Measurements from ENCODE around the gene INSYN1. TPM values are rescaled to one million over a fixed set of nuclear protein-coding genes. Genes with fewer than 3 reads are reported as not detected.

Gene INSYN1
- total and polyA plus RNA-seq, 9 of the 15 experiments (the other 6 are each of a cell fraction or from before 2014, with no cell fraction given): not detected

GRCh38 chr15:73750951-73751350 lies 2.2 kb downstream of the INSYN1 start:
- Histone ChIP-seq H3K4me3 (no peak overlapping the region), H3K9me1 (ENCODE audit: control insufficient read depth, insufficient read depth, low read length) (no peaks in the 10 kb centered on the region), H3K4me1 (replicated peaks in 1 of 2; ENCODE audit: control insufficient read depth in 2 of 2, insufficient read depth in 2 of 2, low read length in 2 of 2) (peaks cover 0 to 8% of the 10 kb centered on the region in 2 experiments; a peak in 2 of 5 replicates), H2AFZ (ENCODE audit: low read depth, low read length) (no peak overlapping the region), H3K27ac (ENCODE audit: extremely low read depth, low read depth, low read length) (no peak overlapping the region), H3K79me2 (ENCODE audit: control insufficient read depth, insufficient read depth, low read length) (no peaks in the 10 kb centered on the region), H3K9ac (ENCODE audit: insufficient read depth in 1 of 2, low read depth in 2 of 2, low read length in 2 of 2) (no peak overlapping the region), H3K4me2 (ENCODE audit: insufficient read depth, low read length) (no peak overlapping the region), H3K9me3 (replicated peaks; ENCODE audit: control insufficient read depth, insufficient read depth, low read depth, low read length) (no peaks in the 10 kb centered on the region), H3K36me3 (ENCODE audit: control insufficient read depth, insufficient read depth, low read length) (no peaks in the 10 kb centered on the region), H4K20me1 (replicated peaks; ENCODE audit: control insufficient read depth, insufficient read depth, low read length) (peaks cover 13% of the 10 kb centered on the region), H3K27me3 (ENCODE audit: control insufficient read depth in 2 of 2, insufficient read depth in 2 of 2, low read length in 2 of 2) (peaks cover 14 to 41% of the 10 kb centered on the region in 2 experiments; a peak in 4 of 5 replicates)
- intact Hi-C loops (cut with micrococcal nuclease): no loop called here
- DNase-seq (ENCODE audit: extremely low read depth in 1 of 4, low spot score in 3 of 4) (no peak), ATAC-seq (no peak), FAIRE-seq (no peak)
- in situ Hi-C loops (cut with MboI): no loop called here
- BruUV-seq (replicated peaks): no TSS peak
- ChIA-PET POLR2A (interaction anchor here (1.1 kb wide), 1 partner anchor 13 kb away, joined by 3 read pairs; no protein-coding TSS in a partner anchor), CTCF (ENCODE audit: low intra/inter-chr PET ratio) (no interaction called here)
- WGBS (ENCODE audit: insufficient coverage, low coverage, missing lambda C conversion rate): 31% methylated on average over 13 of the region's 20 CpGs
- TF ChIP-seq HSF4 (CRISPR knock-in tag; IDR thresholded peaks at IDR 0.05; ENCODE audit: borderline replicate concordance) (no peak), E2F1 (CRISPR knock-in tag; IDR thresholded peaks at IDR 0.05) (no peak), SMAD2 (IDR thresholded peaks at IDR 0.05; ENCODE audit: low read depth, low read length) (no peak), ZBED1 (IDR thresholded peaks at IDR 0.05) (no peak), TAF15 (IDR thresholded peaks at IDR 0.05; ENCODE audit: low read depth, low read length) (no peak), NR0B1 (IDR thresholded peaks at IDR 0.05; ENCODE audit: partially characterized antibody) (no peak), KDM1A (IDR thresholded peaks at IDR 0.05) (no peak), HCFC1 (IDR thresholded peaks at IDR 0.05; ENCODE audit: low read depth, low read length) (no peak), NELFE (IDR thresholded peaks at IDR 0.05; ENCODE audit: insufficient read depth, insufficient read length) (no peak), XRCC3 (IDR thresholded peaks at IDR 0.05) (no peak), E2F3 (CRISPR knock-in tag; IDR thresholded peaks at IDR 0.05) (no peak), ZBTB2 (IDR thresholded peaks at IDR 0.05) (no peak), ZNF644 (tag; IDR thresholded peaks at IDR 0.05; ENCODE audit: low read depth) (no peak), RBM34 (IDR thresholded peaks at IDR 0.05; ENCODE audit: borderline replicate concordance, insufficient read depth, low read length) (no peak), BDP1 (IDR thresholded peaks at IDR 0.05; ENCODE audit: insufficient read depth, insufficient read length) (no peak), NFIX (CRISPR knock-in tag; IDR thresholded peaks at IDR 0.05; ENCODE audit: low read depth) (no peak), IFI16 (CRISPR knock-in tag; IDR thresholded peaks at IDR 0.05) (no peak), RHOXF2B (CRISPR knock-in tag; conservative IDR thresholded peaks at IDR 0.05) (no peak), IRF1 (CRISPR knock-in tag; IDR thresholded peaks at IDR 0.05; ENCODE audit: borderline replicate concordance) (no peak)

Measured in K562 (cell line).